ENCODE measurements around the gene RBM38. TPM values are rescaled to one million over a fixed set of nuclear protein-coding genes. Genes with fewer than 3 reads are reported as not detected.
A peak's percentile ranks its signal among the peaks of the same experiment; 100 is the strongest.

Gene RBM38
- total and polyA plus RNA-seq, 9 of the 15 experiments (the other 6 are each of a cell fraction or from before 2014, with no cell fraction given), result 0.28 to 82.4 (median 33.2) TPM

GRCh38 chr20:57451795-57452661 is 60.8 kb downstream of the RBM38 start (continued):
- TF ChIP-seq, protein P1, sequence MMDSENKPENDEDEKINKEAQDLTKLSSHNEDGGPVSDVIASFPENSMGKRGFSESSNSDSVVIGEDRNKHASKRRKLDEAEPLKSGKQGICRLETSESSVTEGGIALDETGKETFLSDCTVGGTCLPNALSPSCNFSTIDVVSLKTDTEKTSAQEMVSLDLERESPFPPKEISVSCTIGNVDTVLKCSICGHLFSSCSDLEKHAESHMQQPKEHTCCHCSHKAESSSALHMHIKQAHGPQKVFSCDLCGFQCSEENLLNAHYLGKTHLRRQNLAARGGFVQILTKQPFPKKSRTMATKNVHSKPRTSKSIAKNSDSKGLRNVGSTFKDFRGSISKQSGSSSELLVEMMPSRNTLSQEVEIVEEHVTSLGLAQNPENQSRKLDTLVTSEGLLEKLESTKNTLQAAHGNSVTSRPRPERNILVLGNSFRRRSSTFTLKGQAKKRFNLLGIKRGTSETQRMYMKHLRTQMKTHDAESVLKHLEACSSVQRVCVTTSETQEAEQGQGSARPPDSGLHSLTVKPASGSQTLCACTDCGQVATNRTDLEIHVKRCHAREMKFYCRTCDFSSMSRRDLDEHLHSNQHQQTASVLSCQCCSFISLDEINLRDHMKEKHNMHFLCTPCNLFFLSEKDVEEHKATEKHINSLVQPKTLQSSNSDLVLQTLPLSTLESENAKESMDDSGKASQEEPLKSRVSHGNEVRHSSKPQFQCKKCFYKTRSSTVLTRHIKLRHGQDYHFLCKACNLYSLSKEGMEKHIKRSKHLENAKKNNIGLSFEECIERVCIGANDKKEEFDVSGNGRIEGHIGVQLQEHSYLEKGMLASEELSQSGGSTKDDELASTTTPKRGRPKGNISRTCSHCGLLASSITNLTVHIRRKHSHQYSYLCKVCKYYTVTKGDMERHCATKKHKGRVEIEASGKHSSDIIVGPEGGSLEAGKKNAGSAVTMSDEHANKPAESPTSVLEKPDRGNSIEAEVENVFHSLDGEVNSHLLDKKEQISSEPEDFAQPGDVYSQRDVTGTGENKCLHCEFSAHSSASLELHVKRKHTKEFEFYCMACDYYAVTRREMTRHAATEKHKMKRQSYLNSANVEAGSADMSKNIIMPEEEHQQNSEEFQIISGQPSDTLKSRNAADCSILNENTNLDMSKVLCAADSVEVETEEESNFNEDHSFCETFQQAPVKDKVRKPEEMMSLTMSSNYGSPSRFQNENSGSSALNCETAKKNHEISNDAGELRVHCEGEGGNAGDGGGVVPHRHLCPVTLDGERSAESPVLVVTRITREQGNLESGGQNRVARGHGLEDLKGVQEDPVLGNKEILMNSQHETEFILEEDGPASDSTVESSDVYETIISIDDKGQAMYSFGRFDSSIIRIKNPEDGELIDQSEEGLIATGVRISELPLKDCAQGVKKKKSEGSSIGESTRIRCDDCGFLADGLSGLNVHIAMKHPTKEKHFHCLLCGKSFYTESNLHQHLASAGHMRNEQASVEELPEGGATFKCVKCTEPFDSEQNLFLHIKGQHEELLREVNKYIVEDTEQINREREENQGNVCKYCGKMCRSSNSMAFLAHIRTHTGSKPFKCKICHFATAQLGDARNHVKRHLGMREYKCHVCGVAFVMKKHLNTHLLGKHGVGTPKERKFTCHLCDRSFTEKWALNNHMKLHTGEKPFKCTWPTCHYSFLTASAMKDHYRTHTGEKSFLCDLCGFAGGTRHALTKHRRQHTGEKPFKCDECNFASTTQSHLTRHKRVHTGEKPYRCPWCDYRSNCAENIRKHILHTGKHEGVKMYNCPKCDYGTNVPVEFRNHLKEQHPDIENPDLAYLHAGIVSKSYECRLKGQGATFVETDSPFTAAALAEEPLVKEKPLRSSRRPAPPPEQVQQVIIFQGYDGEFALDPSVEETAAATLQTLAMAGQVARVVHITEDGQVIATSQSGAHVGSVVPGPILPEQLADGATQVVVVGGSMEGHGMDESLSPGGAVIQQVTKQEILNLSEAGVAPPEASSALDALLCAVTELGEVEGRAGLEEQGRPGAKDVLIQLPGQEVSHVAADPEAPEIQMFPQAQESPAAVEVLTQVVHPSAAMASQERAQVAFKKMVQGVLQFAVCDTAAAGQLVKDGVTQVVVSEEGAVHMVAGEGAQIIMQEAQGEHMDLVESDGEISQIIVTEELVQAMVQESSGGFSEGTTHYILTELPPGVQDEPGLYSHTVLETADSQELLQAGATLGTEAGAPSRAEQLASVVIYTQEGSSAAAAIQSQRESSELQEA (IDR thresholded peaks at IDR 0.05; ENCODE audit: low read depth), result no peak
- TF ChIP-seq ZNF212 (CRISPR knock-in tag; IDR thresholded peaks at IDR 0.05), result no peak
- TF ChIP-seq, protein P2, sequence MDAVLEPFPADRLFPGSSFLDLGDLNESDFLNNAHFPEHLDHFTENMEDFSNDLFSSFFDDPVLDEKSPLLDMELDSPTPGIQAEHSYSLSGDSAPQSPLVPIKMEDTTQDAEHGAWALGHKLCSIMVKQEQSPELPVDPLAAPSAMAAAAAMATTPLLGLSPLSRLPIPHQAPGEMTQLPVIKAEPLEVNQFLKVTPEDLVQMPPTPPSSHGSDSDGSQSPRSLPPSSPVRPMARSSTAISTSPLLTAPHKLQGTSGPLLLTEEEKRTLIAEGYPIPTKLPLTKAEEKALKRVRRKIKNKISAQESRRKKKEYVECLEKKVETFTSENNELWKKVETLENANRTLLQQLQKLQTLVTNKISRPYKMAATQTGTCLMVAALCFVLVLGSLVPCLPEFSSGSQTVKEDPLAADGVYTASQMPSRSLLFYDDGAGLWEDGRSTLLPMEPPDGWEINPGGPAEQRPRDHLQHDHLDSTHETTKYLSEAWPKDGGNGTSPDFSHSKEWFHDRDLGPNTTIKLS (IDR thresholded peaks at IDR 0.05; ENCODE audit: borderline replicate concordance, low read depth), result no peak
- TF ChIP-seq SNAPC5 (CRISPR knock-in tag; IDR thresholded peaks at IDR 0.05), result no peak
- no peak for TF ChIP-seq ZNF324 (CRISPR knock-in tag; IDR thresholded peaks at IDR 0.05)
- TF ChIP-seq, protein P3, sequence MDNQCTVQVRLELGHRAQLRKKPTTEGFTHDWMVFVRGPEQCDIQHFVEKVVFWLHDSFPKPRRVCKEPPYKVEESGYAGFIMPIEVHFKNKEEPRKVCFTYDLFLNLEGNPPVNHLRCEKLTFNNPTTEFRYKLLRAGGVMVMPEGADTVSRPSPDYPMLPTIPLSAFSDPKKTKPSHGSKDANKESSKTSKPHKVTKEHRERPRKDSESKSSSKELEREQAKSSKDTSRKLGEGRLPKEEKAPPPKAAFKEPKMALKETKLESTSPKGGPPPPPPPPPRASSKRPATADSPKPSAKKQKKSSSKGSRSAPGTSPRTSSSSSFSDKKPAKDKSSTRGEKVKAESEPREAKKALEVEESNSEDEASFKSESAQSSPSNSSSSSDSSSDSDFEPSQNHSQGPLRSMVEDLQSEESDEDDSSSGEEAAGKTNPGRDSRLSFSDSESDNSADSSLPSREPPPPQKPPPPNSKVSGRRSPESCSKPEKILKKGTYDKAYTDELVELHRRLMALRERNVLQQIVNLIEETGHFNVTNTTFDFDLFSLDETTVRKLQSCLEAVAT (IDR thresholded peaks at IDR 0.05), result peak in 1 of 2 experiments; percentile 79; a peak in 1 of 4 replicates
- TF ChIP-seq ZKSCAN1 (IDR thresholded peaks at IDR 0.05; ENCODE audit: low read depth, low read length), result no peak; the same call in 1 of the 2 replicates
- peak; percentile 77 for TF ChIP-seq ZNF583 (CRISPR knock-in tag; IDR thresholded peaks at IDR 0.05)
- peak; percentile 83 for TF ChIP-seq TAL1 (IDR thresholded peaks at IDR 0.05)
- TF ChIP-seq ZNF165 (CRISPR knock-in tag; IDR thresholded peaks at IDR 0.05; ENCODE audit: borderline replicate concordance), result no peak
- TF ChIP-seq TCFL5 (CRISPR knock-in tag; conservative IDR thresholded peaks at IDR 0.05), result no peak
- no peak for TF ChIP-seq BRF2 (IDR thresholded peaks at IDR 0.05; ENCODE audit: borderline replicate concordance, insufficient read depth, insufficient read length)
- no peak for TF ChIP-seq ZNF146 (CRISPR knock-in tag; IDR thresholded peaks at IDR 0.05; ENCODE audit: unreplicated experiment)
- TF ChIP-seq FOXJ2 (tag; IDR thresholded peaks at IDR 0.05), result no peak
- TF ChIP-seq ZNF699 (CRISPR knock-in tag; IDR thresholded peaks at IDR 0.05; ENCODE audit: insufficient replicate concordance), result no peak
